Transverse colon (tissue), 3 donors: ENCODE measurements around the gene IFT88.

Experiments
- EP300 ChIP-seq: sonication (generic); formaldehyde crosslinking; IDR thresholded peaks from one replicate; pipeline ENCODE4 v1.6.1; 2017; ENCODE audit warnings: antibody characterized with exemption, low read depth
- POLR2AphosphoS5 ChIP-seq, 3 donors: sonication (generic); formaldehyde crosslinking; IDR thresholded peaks; one replicate each; pipeline ENCODE4 v1.6.1; 2016; ENCODE audit warnings: antibody characterized with exemption in 3 of 3

GRCh38 chr13:20714563-20715329, 147.8 kb downstream of the IFT88 start:
- TF ChIP-seq EP300 = no peak
- TF ChIP-seq POLR2AphosphoS5 (IDR thresholded peaks at IDR 0.05) = no peak
